ENCODE data around the gene DPYSL5. TPM values are rescaled to one million over a fixed set of nuclear protein-coding genes. Genes with fewer than 3 reads are reported as not detected.

DPYSL5 gene
- total and polyA plus RNA-seq, 2 of the 8 experiments (the other 6 are each of a cell fraction or from before 2014, with no cell fraction given) = 11.9 to 16.4 TPM

- no peak overlapping the region for H3K27ac ChIP-seq (ENCODE audit: low read depth, low read length)
- H3K23ac ChIP-seq (ENCODE audit: insufficient read length) = no peak overlapping the region
- no peak overlapping the region for H3K18ac ChIP-seq (ENCODE audit: extremely low read depth, low read length)
- H3K23me2 ChIP-seq (ENCODE audit: low read depth, low read length) = no peaks in the 10 kb centered on the region
- 81% methylated on average over 2 of the region's 2 CpGs; no CpG with 5 or more reads in 1 of the 2 experiments for WGBS, 2 experiments (ENCODE audit: extremely low coverage in 1 of 2, insufficient coverage in 1 of 2, insufficient read length in 1 of 2, insufficient replicate concordance in 2 of 2, low coverage in 1 of 2, low lambda C conversion rate in 2 of 2, missing lambda C conversion rate in 1 of 2)
- no peak overlapping the region for H3K9ac ChIP-seq (replicated peaks in 1 of 4; ENCODE audit: extremely low read depth in 1 of 4, low read depth in 3 of 4, low read length in 3 of 4)
- H2BK5ac ChIP-seq (ENCODE audit: low read depth, low read length) = no peak overlapping the region
- H2BK12ac ChIP-seq (ENCODE audit: low read depth, low read length) = no peak overlapping the region
- H4K5ac ChIP-seq (ENCODE audit: insufficient read length, low read depth, low read length) = no peak overlapping the region
- H3K27me3 ChIP-seq (replicated peaks in 1 of 4; ENCODE audit: control insufficient read depth in 3 of 4, extremely low read depth in 1 of 4, insufficient read depth in 3 of 4, low read length in 3 of 4) = 0 out of 7 replicates have a peak, but pooled peaks cover 0 to 2% (median 0%) of the 10 kb centered on the region in 4 experiments
- H3K4me3 ChIP-seq (ENCODE audit: extremely low read depth in 1 of 4, insufficient read depth in 2 of 4, low read depth in 3 of 4, low read length in 4 of 4) = no peak overlapping the region
- no peak overlapping the region for H4K91ac ChIP-seq (replicated peaks; ENCODE audit: insufficient read length, low read length)
- no peak for DNase-seq (ENCODE audit: low read depth in 1 of 2, low spot score in 2 of 2)
- no peak overlapping the region for H2AK5ac ChIP-seq (ENCODE audit: low read depth, low read length)
- H2AFZ ChIP-seq (ENCODE audit: low read length) = no peak overlapping the region
- no peak overlapping the region for H3K4ac ChIP-seq (replicated peaks; ENCODE audit: insufficient read length, low read depth, low read length)
- no peaks in the 10 kb centered on the region for H3K79me1 ChIP-seq (ENCODE audit: low read depth, low read length)
- peaks cover 0 to 1% of the 10 kb centered on the region in 2 experiments for H4K20me1 ChIP-seq (replicated peaks in 1 of 2; ENCODE audit: control insufficient read depth in 1 of 2, insufficient read depth in 2 of 2, low read length in 2 of 2)
- TF ChIP-seq YY1 (IDR thresholded peaks at IDR 0.05; ENCODE audit: low read depth, low read length) = no peak
- no peak for TF ChIP-seq SP1 (IDR thresholded peaks at IDR 0.05; ENCODE audit: low read depth, low read length)
- no peak for TF ChIP-seq RXRA (IDR thresholded peaks at IDR 0.05; ENCODE audit: insufficient read depth, low read depth, low read length)
- no peak for TF ChIP-seq PHF8 (conservative IDR thresholded peaks at IDR 0.05; ENCODE audit: low read depth, low read length)
- no peak for TF ChIP-seq GTF2F1 (IDR thresholded peaks at IDR 0.05; ENCODE audit: borderline replicate concordance, low read depth, low read length)
- TF ChIP-seq KDM4A (IDR thresholded peaks at IDR 0.05; ENCODE audit: low read depth, low read length, severe bottlenecking) = no peak
- TF ChIP-seq RNF2 (IDR thresholded peaks at IDR 0.05; ENCODE audit: borderline replicate concordance, low read depth, low read length, missing control alignments, poor library complexity, severe bottlenecking) = no peak
- TF ChIP-seq GABPA (IDR thresholded peaks at IDR 0.05; ENCODE audit: borderline replicate concordance, insufficient read depth, low read length) = no peak
- H3K9me3 ChIP-seq (ENCODE audit: insufficient read depth in 2 of 2, low read depth in 1 of 2, low read length in 1 of 2) = no peaks in the 10 kb centered on the region
- no peak overlapping the region for H3K4me2 ChIP-seq (ENCODE audit: insufficient read depth in 1 of 2, low read depth in 2 of 2, low read length in 2 of 2)
- no peaks in the 10 kb centered on the region for H3K79me2 ChIP-seq (ENCODE audit: control insufficient read depth in 1 of 2, insufficient read depth in 2 of 2, low read length in 2 of 2)
- H2BK20ac ChIP-seq (ENCODE audit: low read length) = no peak overlapping the region
- H3K56ac ChIP-seq (replicated peaks; ENCODE audit: insufficient read length, low read depth, low read length) = no peak overlapping the region
- FAIRE-seq = no peak
- peaks cover 8 to 18% (median 12%) of the 10 kb centered on the region in 4 experiments; a peak in 6 of 7 replicates for H3K4me1 ChIP-seq (replicated peaks in 1 of 4; ENCODE audit: control insufficient read depth in 3 of 4, insufficient read depth in 4 of 4, low read length in 3 of 4)
- peaks cover 0 to 3% (median 1%) of the 10 kb centered on the region in 4 experiments; a peak in 2 of 8 replicates for H3K36me3 ChIP-seq (ENCODE audit: control insufficient read depth in 2 of 4, insufficient read depth in 4 of 4, low read length in 3 of 4)
- POLR2A ChIA-PET (ENCODE audit: partially characterized antibody) = no interaction called here
- CTCF ChIA-PET (ENCODE audit: partially characterized antibody) = interaction anchor here (0.5 to 3.1 kb wide), 4 partner anchors 11 to 966 kb away, joined by 5 to 12 read pairs (median 9); no protein-coding TSS in a partner anchor
- no peak overlapping the region for H4K8ac ChIP-seq (ENCODE audit: extremely low read depth, insufficient read depth, low read length)
- no peak overlapping the region for H2BK15ac ChIP-seq (ENCODE audit: low read length)
- H2BK120ac ChIP-seq (replicated peaks; ENCODE audit: low read depth, low read length) = no peak overlapping the region
- H3K14ac ChIP-seq (ENCODE audit: insufficient read length) = no peak overlapping the region
Observed at GRCh38 chr2:26904839-26905238, 56.9 kb downstream of the DPYSL5 start.
